CD14-positive monocyte (primary cell): ENCODE results near the gene PKNOX2. TPM values are rescaled to one million over a fixed set of nuclear protein-coding genes. Genes with fewer than 3 reads are reported as not detected.

ENCODE experiments used
- DNase-seq, 3 donors: peaks; one replicate each; pipeline ENCODE4 v3.0.0-alpha.2; 2011 to 2022
- H2AFZ ChIP-seq: 2 replicates; pipeline ENCODE4 v1.6.0; 2012; ENCODE audit warnings: mild to moderate bottlenecking, low read depth, low read length, inconsistent platforms; ENCODE audit not compliant: insufficient read depth, poor library complexity, severe bottlenecking
- H3K27ac ChIP-seq, 2 donors: 1 replicate in 1 of 2; 2 replicates in 1 of 2; pipeline ENCODE4 v1.5.1; 2012 to 2013; ENCODE audit warnings: low read length in 2 of 2, control low read depth in 1 of 2, inconsistent platforms in 1 of 2, low read depth in 1 of 2, mild to moderate bottlenecking in 1 of 2
- H3K27me3 ChIP-seq, 2 donors: one replicate each; pipeline versions ENCODE4 v1.6.0 to v1.6.1; 2011 to 2013; ENCODE audit warnings: low read length in 2 of 2; ENCODE audit not compliant: control insufficient read depth in 2 of 2, insufficient read depth in 2 of 2
- H3K36me3 ChIP-seq, 2 donors: replicated peaks in 1 of 2; 1 replicate in 1 of 2; 2 replicates in 1 of 2; pipeline versions ENCODE4 v1.5.1 to v1.6.1; 2012 to 2013; ENCODE audit warnings: low read length in 2 of 2, control low read depth in 1 of 2, inconsistent platforms in 1 of 2, mild to moderate bottlenecking in 1 of 2; ENCODE audit not compliant: insufficient read depth in 2 of 2, control insufficient read depth in 1 of 2
- H3K4me1 ChIP-seq, 2 donors: 1 replicate in 1 of 2; 2 replicates in 1 of 2; pipeline versions ENCODE4 v1.5.1 to v1.6.1; 2012 to 2013; ENCODE audit warnings: low read length in 2 of 2, control low read depth in 1 of 2, inconsistent platforms in 1 of 2, mild to moderate bottlenecking in 1 of 2, moderate library complexity in 1 of 2; ENCODE audit not compliant: insufficient read depth in 2 of 2, control insufficient read depth in 1 of 2
- H3K4me2 ChIP-seq: replicated peaks from 2 replicates; pipeline ENCODE3; 2012; ENCODE audit warnings: low read length, moderate library complexity, mild to moderate bottlenecking; ENCODE audit not compliant: poor library complexity, severe bottlenecking; ENCODE audit errors: extremely low read depth
- H3K4me3 ChIP-seq, 3 experiments: fragments of 200-600 bp in 1 of 3; sonication (generic) in 1 of 3; replicated peaks in 1 of 3; 1 replicate in 2 of 3; 2 replicates in 1 of 3; pipeline ENCODE4 v1.5.1; 2011 to 2013; ENCODE audit warnings: low read length in 3 of 3, mild to moderate bottlenecking in 3 of 3, control low read depth in 2 of 3, low read depth in 2 of 3, inconsistent platforms in 1 of 3, moderate library complexity in 1 of 3
- H3K79me2 ChIP-seq: 2 replicates; pipeline ENCODE4 v1.6.0; 2012; ENCODE audit warnings: mild to moderate bottlenecking, control low read depth, inconsistent platforms, low read length, moderate library complexity; ENCODE audit not compliant: insufficient read depth
- H3K9ac ChIP-seq: 2 replicates; pipeline ENCODE4 v1.6.0; 2017; ENCODE audit warnings: low read length, mild to moderate bottlenecking; ENCODE audit not compliant: insufficient read depth, poor library complexity, severe bottlenecking
- H3K9me3 ChIP-seq, 2 donors: replicated peaks in 1 of 2; 1 replicate in 1 of 2; 2 replicates in 1 of 2; pipeline versions ENCODE4 v1.5.1 to v1.6.1; 2012 to 2013; ENCODE audit warnings: low read length in 2 of 2, control low read depth in 1 of 2; ENCODE audit not compliant: control insufficient read depth in 1 of 2, insufficient read depth in 1 of 2
- H4K20me1 ChIP-seq: 2 replicates; pipeline ENCODE4 v1.6.0; 2012; ENCODE audit warnings: mild to moderate bottlenecking, low read length, control low read depth, moderate library complexity; ENCODE audit not compliant: insufficient read depth
- H3K27ac Mint-ChIP-seq, 7 donors: one replicate each; pipeline ENCODE4 v1.8.0; 2020; ENCODE audit warnings: mild to moderate bottlenecking in 7 of 7, mixed read lengths in 7 of 7, moderate library complexity in 6 of 7, inconsistent platforms in 2 of 7
- H3K27me3 Mint-ChIP-seq, 3 donors: one replicate each; pipeline ENCODE4 v1.8.0; 2021 to 2022; ENCODE audit warnings: low read depth in 3 of 3, mild to moderate bottlenecking in 3 of 3, mixed read lengths in 3 of 3, moderate library complexity in 3 of 3, inconsistent platforms in 1 of 3
- H3K36me3 Mint-ChIP-seq, 2 donors: one replicate each; pipeline ENCODE4 v1.8.0; 2020; ENCODE audit warnings: mixed read lengths in 2 of 2, inconsistent platforms in 1 of 2, mild to moderate bottlenecking in 1 of 2
- H3K4me1 Mint-ChIP-seq: one replicate; pipeline ENCODE4 v1.8.0; 2020; ENCODE audit warnings: mild to moderate bottlenecking, mixed read lengths
- H3K4me3 Mint-ChIP-seq, 2 donors: one replicate each; pipeline ENCODE4 v1.8.0; 2020; ENCODE audit warnings: mild to moderate bottlenecking in 2 of 2, mixed read lengths in 2 of 2, moderate library complexity in 1 of 2
- H3K9me3 Mint-ChIP-seq, 7 donors: one replicate each; pipeline ENCODE4 v1.8.0; 2020 to 2022; ENCODE audit warnings: mixed read lengths in 7 of 7, mild to moderate bottlenecking in 6 of 7, moderate library complexity in 6 of 7, inconsistent platforms in 2 of 7
- WGBS: methylation state at CpG from one replicate; pipeline ENCODE4 v1.1.5; 2013; ENCODE audit warnings: missing lambda C conversion rate; ENCODE audit not compliant: insufficient coverage; 5-methylcytosine and 5-hydroxymethylcytosine counted together
- intact Hi-C, 2 donors: fragments of 100-400 bp; cut with micrococcal nuclease; formaldehyde crosslinking; loops; one replicate each; pipeline versions ENCODE4 v1.15.0 to v1.15.1; 2023
- polyA plus RNA-seq, 3 donors: library from polyadenylated mRNA; depleted of rRNA in 1 of 3; unstranded in 2 of 3; stranded (reverse) in 1 of 3; fragments of 300-500 nt in 2 of 3; fragments of >200 nt in 1 of 3; fragmentation: Illumina TruSeq in 2 of 3; gene quantifications; 1 replicate in 2 of 3; 2 replicates in 1 of 3; pipeline ENCODE4 v1.2.3, GENCODE V29; 2012 to 2021
- TF ChIP-seq, protein P1 (sequence below): fragments of 200-600 bp; IDR thresholded peaks from one replicate; pipeline ENCODE4 v1.8.0; 2022; ENCODE audit warnings: antibody characterized with exemption, mild to moderate bottlenecking

Gene PKNOX2
- polyA plus RNA-seq, 3 donors, result not detected

DNA sequence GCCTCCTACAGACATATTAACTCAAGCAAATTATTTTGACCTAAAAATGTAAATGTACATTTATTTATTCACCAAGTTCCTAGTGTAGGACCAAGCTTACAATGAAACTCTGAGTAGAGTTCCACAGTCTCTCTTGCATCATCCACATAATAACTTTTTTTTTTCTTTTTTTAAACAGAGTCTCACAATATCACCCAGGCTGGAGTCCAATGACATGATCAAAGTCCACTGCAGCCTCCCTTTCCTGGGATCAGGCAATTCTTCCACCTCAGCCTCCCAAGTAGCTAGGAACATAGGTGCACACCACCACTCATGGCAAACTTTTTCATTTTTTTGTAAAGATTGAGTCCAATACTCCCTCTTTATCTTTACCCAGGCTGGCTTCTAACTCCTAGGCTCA is 303.5 kb downstream of the PKNOX2 start:
- no peaks in the 10 kb centered on the region for H3K36me3 ChIP-seq
- intact Hi-C loops, result no loop called here
- H3K4me2 ChIP-seq, result no peak overlapping the region
- no peaks in the 10 kb centered on the region for H3K9me3 ChIP-seq
- H3K27ac ChIP-seq, result no peak overlapping the region
- H2AFZ ChIP-seq, result no peak overlapping the region
- no peaks in the 10 kb centered on the region for H3K79me2 ChIP-seq
- no peaks in the 10 kb centered on the region for H3K4me1 ChIP-seq
- H3K9me3 Mint-ChIP-seq, result no peaks in the 10 kb centered on the region
- H3K4me1 Mint-ChIP-seq, result no peaks in the 10 kb centered on the region
- peaks cover 11 to 29% (median 23%) of the 10 kb centered on the region in 3 donors for H3K27me3 Mint-ChIP-seq
- no peaks in the 10 kb centered on the region for H4K20me1 ChIP-seq
- no peaks in the 10 kb centered on the region for H3K36me3 Mint-ChIP-seq
- DNase-seq, result no peak
- H3K4me3 ChIP-seq, result no peak overlapping the region
- H3K4me3 Mint-ChIP-seq, result no peak overlapping the region
- H3K27me3 ChIP-seq, result peaks cover 5 to 6% of the 10 kb centered on the region in 2 donors
- H3K27ac Mint-ChIP-seq, result no peak overlapping the region
- no peak overlapping the region for H3K9ac ChIP-seq
- TF ChIP-seq, protein P1, sequence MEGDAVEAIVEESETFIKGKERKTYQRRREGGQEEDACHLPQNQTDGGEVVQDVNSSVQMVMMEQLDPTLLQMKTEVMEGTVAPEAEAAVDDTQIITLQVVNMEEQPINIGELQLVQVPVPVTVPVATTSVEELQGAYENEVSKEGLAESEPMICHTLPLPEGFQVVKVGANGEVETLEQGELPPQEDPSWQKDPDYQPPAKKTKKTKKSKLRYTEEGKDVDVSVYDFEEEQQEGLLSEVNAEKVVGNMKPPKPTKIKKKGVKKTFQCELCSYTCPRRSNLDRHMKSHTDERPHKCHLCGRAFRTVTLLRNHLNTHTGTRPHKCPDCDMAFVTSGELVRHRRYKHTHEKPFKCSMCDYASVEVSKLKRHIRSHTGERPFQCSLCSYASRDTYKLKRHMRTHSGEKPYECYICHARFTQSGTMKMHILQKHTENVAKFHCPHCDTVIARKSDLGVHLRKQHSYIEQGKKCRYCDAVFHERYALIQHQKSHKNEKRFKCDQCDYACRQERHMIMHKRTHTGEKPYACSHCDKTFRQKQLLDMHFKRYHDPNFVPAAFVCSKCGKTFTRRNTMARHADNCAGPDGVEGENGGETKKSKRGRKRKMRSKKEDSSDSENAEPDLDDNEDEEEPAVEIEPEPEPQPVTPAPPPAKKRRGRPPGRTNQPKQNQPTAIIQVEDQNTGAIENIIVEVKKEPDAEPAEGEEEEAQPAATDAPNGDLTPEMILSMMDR, result no peak

DNA sequence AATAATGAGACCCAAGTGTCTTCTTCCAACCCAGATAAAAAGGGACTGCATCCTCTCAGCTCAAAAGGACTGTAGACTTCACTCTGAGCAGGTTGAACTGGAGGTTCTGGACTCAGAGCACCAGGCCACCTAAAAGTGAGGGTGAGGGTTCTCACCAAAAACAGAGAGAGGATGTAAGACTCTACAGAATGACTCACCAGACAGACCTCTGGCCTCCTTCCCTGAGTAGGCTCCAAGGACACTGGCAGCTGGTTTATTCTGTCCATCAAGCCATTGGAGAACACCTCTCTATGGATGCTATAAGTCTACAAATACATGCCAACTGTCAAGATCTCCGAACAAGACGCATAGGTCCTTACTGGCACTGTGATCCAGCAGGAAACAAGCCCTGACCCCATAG is 304.3 kb downstream of the PKNOX2 start:
- H4K20me1 ChIP-seq, result no peaks in the 10 kb centered on the region
- H3K36me3 ChIP-seq, result no peaks in the 10 kb centered on the region
- peaks cover 4 to 5% of the 10 kb centered on the region in 2 donors for H3K27me3 ChIP-seq
- no peak overlapping the region for H2AFZ ChIP-seq
- no peak for DNase-seq
- H3K9ac ChIP-seq, result no peak overlapping the region
- TF ChIP-seq, protein P1, result no peak
- no peaks in the 10 kb centered on the region for H3K4me1 ChIP-seq
- no peak overlapping the region for H3K4me3 ChIP-seq
- H3K4me1 Mint-ChIP-seq, result no peaks in the 10 kb centered on the region
- no peaks in the 10 kb centered on the region for H3K79me2 ChIP-seq
- no peaks in the 10 kb centered on the region for H3K9me3 Mint-ChIP-seq
- no peak overlapping the region for H3K27ac Mint-ChIP-seq
- H3K27ac ChIP-seq, result no peak overlapping the region
- intact Hi-C loops, result no loop called here
- H3K4me3 Mint-ChIP-seq, result no peak overlapping the region
- peaks cover 8 to 33% (median 26%) of the 10 kb centered on the region in 3 donors for H3K27me3 Mint-ChIP-seq
- no peak overlapping the region for H3K4me2 ChIP-seq
- H3K36me3 Mint-ChIP-seq, result no peaks in the 10 kb centered on the region
- no peaks in the 10 kb centered on the region for H3K9me3 ChIP-seq
- 97% methylated on average over 2 of the region's 2 CpGs for WGBS
